NCI-H2171 treated with DMSO at 0.1 percent for 48 hours (cell line): ENCODE measurements around the gene PLXNB3.
"Not testable (repeated sequence)": the region's sequence is repeated elsewhere in the genome, so short reads cannot be mapped to it uniquely, and the experiment has no call there.

Source experiments
- DNase-seq: peaks from one replicate; lab custom pipeline; 2025; lab: John Stamatoyannopoulos, UW

Gene PLXNB3

DNA sequence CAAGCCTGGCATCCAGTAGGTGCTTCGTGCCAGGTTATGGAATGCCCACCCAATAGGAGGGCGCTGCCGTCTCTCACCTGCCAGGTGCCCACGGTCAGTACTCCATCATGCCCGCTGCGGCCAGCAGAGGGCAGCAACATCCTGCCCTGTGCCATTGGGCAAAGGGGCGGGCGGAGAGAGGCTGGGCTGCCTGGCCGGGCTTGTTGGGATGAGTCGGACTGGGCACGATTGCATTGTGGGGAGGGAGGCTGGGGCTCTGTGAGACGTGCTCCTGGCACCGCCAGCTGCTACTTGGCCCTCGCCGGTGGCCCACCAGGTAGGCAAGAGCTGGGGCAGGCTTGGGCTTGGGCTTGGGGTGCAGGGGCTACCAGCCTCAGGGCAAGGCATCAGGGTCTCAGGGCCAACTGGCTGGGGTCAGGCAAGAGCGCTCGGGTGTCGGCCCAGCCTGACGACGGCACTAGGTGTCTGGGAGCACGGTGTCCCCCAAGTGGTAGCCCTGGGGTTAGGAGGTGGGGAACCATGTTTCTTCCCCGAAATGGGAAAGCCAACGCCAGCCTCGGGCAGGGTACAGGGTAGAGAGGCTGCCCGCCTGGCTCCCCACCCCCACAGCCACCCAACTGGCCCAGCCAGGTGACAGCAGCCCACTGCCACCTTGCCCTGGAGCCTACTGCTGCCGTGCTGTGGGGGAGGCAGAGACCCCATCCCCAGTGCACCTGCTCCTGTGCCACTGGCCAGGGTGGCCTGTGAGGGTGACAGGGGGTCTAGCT is at the start of gene PLXNB3:
PLXNB3 (plus strand) TSS at position 261 of the 767 bp plus-strand sequence. CDS start 1,287 bp downstream, outside the sequence.
- DNase-seq = peak; percentile 71

GRCh38 chrX:153714256-153714655 is 49.8 kb upstream of the PLXNB3 start:
- DNase-seq = no peak

DNA sequence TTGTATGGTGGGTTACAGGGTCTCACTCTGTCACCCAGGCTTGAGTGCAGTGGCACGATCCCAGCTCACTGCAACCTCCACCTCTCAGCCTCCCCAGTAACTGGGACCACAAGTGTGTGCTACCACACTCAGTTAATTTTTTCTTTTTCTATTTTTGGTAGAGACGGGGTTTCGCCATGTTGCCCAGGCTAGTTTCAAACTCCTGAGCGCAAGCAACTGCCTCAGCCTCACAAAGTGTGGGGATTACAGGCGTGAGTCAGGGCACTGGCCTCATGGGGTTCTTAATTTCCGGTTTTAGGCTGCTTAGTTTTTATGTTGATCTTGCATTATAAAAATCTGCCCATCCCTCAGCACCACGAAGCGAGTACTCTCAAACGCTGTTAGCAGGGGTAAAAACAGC is 46.6 kb upstream of the PLXNB3 start:
- no peak for DNase-seq

- no peak for DNase-seq
Measured at GRCh38 chrX:153719238-153719637, 44.8 kb upstream of the PLXNB3 start.

DNA sequence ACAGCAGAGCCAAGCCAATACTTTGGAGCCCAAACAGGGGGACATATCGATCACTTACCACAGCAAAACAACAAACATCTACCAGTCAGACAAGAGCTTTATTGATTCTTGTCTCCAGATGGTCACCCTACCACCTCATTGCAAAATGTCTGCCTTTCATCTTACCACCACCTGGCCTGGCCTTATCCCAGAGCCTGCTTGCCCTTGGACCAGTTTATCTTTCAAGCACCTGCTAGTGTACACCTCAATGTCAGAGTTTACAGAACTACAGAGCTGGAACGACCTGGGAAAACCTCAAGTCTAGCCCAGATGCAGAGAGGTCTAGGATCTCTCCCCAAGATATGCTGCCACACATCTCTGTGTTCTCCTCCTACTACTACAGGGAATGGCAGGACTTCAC is 44.3 kb upstream of the PLXNB3 start:
- no peak for DNase-seq

DNA sequence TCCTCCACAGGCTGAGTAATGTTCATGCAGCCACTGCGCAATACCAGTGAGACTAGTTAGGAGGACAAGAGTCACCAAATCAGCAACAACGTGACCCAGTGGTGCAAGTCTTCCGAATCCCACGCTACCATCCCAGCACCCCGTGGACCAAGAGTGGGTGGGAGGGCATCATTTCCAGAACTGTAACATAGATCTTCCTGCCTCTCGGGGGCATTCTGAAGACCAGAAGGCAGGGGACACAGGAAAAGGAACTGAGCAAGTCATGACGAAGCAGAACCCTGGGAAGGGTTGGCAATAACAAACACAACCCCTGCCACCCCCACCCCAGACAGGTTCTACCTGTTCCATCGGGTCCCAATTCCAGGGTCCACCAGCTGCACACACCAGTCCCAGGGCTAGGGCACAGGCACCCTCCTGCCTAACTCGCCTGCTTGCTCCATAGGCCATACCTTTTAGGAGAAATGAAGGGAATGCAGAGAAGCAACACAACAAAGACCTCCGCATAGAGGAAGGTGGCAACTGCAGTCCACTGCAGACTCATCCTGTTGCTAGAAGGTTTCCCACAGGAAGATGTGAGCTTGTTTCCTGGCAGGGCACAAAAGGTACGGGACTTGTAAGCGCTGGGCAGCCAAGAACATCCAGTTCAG is 41.2 kb upstream of the PLXNB3 start:
- DNase-seq = no peak

GRCh38 chrX:153723351-153724251 is 40.4 kb upstream of the PLXNB3 start:
- peak; percentile 37 for DNase-seq

- peak; percentile 88 for DNase-seq
Measured at GRCh38 chrX:153724252-153725038, 39.6 kb upstream of the PLXNB3 start, which contains the start of the genes ABCD1 and BCAP31. Gene ABCD1, plus strand, starts transcription at chrX:153724856. Its CDS starts 411 bp downstream, at chrX:153725267. Gene BCAP31, minus strand, starts transcription at chrX:153724387. Its CDS starts 1,143 bp downstream, at chrX:153723244.

DNA sequence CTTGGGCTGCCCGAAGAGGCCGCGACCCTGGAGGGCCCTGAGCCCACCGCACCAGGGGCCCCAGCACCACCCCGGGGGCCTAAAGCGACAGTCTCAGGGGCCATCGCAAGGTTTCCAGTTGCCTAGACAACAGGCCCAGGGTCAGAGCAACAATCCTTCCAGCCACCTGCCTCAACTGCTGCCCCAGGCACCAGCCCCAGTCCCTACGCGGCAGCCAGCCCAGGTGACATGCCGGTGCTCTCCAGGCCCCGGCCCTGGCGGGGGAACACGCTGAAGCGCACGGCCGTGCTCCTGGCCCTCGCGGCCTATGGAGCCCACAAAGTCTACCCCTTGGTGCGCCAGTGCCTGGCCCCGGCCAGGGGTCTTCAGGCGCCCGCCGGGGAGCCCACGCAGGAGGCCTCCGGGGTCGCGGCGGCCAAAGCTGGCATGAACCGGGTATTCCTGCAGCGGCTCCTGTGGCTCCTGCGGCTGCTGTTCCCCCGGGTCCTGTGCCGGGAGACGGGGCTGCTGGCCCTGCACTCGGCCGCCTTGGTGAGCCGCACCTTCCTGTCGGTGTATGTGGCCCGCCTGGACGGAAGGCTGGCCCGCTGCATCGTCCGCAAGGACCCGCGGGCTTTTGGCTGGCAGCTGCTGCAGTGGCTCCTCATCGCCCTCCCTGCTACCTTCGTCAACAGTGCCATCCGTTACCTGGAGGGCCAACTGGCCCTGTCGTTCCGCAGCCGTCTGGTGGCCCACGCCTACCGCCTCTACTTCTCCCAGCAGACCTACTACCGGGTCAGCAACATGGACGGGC is 38.8 kb upstream of the PLXNB3 start:
- DNase-seq = no peak

DNA sequence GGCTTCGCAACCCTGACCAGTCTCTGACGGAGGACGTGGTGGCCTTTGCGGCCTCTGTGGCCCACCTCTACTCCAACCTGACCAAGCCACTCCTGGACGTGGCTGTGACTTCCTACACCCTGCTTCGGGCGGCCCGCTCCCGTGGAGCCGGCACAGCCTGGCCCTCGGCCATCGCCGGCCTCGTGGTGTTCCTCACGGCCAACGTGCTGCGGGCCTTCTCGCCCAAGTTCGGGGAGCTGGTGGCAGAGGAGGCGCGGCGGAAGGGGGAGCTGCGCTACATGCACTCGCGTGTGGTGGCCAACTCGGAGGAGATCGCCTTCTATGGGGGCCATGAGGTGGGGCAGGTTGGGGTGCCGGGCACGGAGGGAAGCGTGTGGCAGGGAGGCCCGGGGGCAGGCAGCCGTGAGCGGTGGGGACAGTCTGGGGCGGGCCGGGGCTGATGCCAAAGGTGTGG is 38.2 kb upstream of the PLXNB3 start:
- DNase-seq = no peak

DNA sequence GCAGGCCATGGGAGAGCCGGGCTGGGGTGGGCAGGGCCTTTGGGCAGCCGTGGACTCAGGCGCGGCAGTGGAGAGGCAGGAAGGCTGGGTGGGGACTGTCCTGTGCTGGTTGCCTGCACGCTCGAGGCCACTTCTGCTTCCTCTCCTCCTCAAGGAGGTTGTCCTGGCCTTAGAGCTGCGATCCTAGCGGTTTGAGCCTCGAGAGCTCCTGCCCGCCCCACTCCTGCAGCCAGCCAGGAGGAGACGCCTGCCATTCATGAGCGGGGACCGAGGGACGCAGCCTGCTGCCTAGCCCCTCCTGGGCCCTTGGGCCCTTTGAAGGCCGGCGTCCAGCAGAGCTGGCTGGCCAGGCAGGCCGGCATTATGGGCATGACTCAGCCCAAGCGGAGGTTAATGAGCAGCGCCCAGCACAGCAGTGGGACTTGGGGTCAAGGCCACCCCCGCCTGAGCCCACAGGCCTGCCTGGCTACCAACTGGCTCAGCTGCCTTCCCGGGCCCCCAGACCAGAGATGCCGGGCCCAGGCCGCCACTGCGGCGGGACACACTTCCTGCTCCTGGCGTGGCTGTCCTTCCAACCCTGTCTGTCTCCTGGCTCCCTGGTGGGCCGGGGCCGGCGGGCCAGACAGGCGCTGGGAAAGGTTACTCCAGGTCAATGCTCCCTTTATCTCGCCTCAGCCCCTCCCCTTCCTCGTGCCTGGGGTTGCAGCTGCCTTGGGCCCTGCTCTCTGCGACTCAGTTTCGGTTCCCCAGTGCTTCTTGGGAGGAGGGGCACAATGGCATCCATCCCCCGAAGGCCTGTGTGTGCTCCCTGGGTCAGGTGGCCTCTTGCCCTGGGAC is 37.5 kb upstream of the PLXNB3 start:
- DNase-seq = no peak

- DNase-seq = no peak
Measured at GRCh38 chrX:153727123-153727931, 36.7 kb upstream of the PLXNB3 start.

DNA sequence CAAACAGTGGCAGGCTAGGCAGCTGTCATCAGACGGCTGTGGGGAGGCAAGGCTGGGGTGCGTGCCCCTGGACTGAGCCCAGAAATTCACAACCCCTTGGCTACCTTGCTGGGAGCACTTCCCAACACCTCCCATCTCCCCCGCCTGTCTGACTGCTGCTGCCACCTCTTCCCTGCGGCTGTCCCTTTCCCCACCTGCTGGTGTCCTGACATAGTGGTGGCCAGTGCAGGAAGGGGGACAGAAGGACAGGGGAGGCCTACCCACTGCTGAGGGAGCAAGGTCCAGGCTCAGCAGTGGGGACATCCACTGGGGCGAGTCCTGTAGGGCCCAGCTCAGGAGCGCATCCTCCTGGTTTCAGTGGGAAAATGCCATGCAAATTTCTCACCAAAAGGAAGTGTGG is 36.0 kb upstream of the PLXNB3 start:
- DNase-seq = no peak

GRCh38 chrX:153728951-153729631 is 35.0 kb upstream of the PLXNB3 start:
- no peak for DNase-seq

GRCh38 chrX:153730115-153730514 is 33.9 kb upstream of the PLXNB3 start:
- not testable (repeated sequence) for DNase-seq

GRCh38 chrX:153731117-153731844 is 32.8 kb upstream of the PLXNB3 start:
- no peak for DNase-seq

DNA sequence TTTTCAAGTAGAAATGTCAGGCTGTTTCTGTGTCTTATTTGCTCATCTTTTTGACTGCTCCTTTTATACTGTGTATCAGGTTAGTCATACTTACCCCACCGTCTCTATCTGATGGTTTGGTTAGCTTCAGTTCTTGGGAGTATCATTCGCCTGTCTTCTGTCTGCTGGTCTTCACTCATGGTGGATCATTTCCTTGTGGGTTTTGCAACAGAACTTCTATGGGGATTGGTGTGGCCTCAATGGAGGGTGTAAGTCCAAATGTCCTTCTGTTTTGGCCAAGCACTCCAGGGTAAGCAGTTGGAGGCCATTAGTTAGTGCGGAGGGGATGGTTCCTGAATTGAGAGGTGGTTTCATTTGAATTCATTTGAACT is 32.2 kb upstream of the PLXNB3 start:
- no peak for DNase-seq

- DNase-seq = no peak
Measured at GRCh38 chrX:153732401-153732800, 31.6 kb upstream of the PLXNB3 start.
